CD1c-positive myeloid dendritic cell (primary cell): Measurements from ENCODE around the gene MEAF6.
"Not testable (repeated sequence)": the region's sequence is repeated elsewhere in the genome, so short reads cannot be mapped to it uniquely, and the experiment has no call there.

Experiments used
- DNase-seq: peaks from one replicate; pipeline ENCODE4 v3.0.0-alpha.2; 2016; ENCODE audit errors: extremely low spot score

Gene MEAF6

GRCh38 chr1:37514350-37515184 is at the start of gene MEAF6:
TSS of gene MEAF6 (minus strand) at chr1:37514766. CDS start at chr1:37514746, 20 bp downstream.
- DNase-seq, result peak; percentile 96

GRCh38 chr1:37562984-37563383 is 48.4 kb upstream of the MEAF6 start:
- DNase-seq, result no peak

- no peak for DNase-seq
These were observed 46.9 kb upstream of the MEAF6 start for GRCh38 chr1:37561133-37562132.

GRCh38 chr1:37560401-37561132 is 46.0 kb upstream of the MEAF6 start:
- DNase-seq, result no peak

GRCh38 chr1:37559957-37560379 is 45.4 kb upstream of the MEAF6 start:
- DNase-seq, result not testable (repeated sequence)

GRCh38 chr1:37559080-37559479 is 44.5 kb upstream of the MEAF6 start:
- DNase-seq, result no peak

- DNase-seq, result no peak
These were observed 43.8 kb upstream of the MEAF6 start for GRCh38 chr1:37558411-37558810.

GRCh38 chr1:37557402-37557801 is 42.8 kb upstream of the MEAF6 start:
- no peak for DNase-seq

- DNase-seq, result peak; percentile 65
These were observed 42.2 kb upstream of the MEAF6 start, which contains the start of gene DNALI1 for GRCh38 chr1:37556712-37557196. TSS of gene DNALI1 (plus strand) at chr1:37556940. CDS start at chr1:37556995, 55 bp downstream.

GRCh38 chr1:37553927-37554808 is 39.6 kb upstream of the MEAF6 start, which contains the start of gene SNIP1:
TSS of gene SNIP1 (minus strand) at chr1:37554293. CDS start at chr1:37554229, 64 bp downstream.
- DNase-seq, result peak; percentile 97

GRCh38 chr1:37553598-37553926 is 39.0 kb upstream of the MEAF6 start:
- no peak for DNase-seq

- no peak for DNase-seq
These were observed 34.8 kb upstream of the MEAF6 start for GRCh38 chr1:37549341-37549740.

GRCh38 chr1:37545019-37545418 is 30.5 kb upstream of the MEAF6 start:
- DNase-seq, result no peak

- no peak for DNase-seq
These were observed 30.0 kb upstream of the MEAF6 start for GRCh38 chr1:37544530-37544929.

- no peak for DNase-seq
These were observed 25.6 kb upstream of the MEAF6 start for GRCh38 chr1:37540036-37540785.

GRCh38 chr1:37539154-37539553 is 24.6 kb upstream of the MEAF6 start:
- DNase-seq, result not testable (repeated sequence)

- no peak for DNase-seq
These were observed 22.8 kb upstream of the MEAF6 start for GRCh38 chr1:37537378-37537777.

GRCh38 chr1:37533317-37534093 is 18.9 kb upstream of the MEAF6 start:
- no peak for DNase-seq
